GM18907 (cell line): ENCODE results near the gene GDAP1L1.
"Not testable (repeated sequence)": the region's sequence is repeated elsewhere in the genome, so short reads cannot be mapped to it uniquely, and the experiment has no call there.

Experiments used
- ATAC-seq: cut with Tn5 transposase; IDR thresholded peaks from one replicate; pipeline ENCODE4 v1.9.1; 2021; ENCODE audit warnings: mild to moderate bottlenecking, moderate library complexity; ENCODE audit not compliant: unreplicated experiment

Gene GDAP1L1

DNA sequence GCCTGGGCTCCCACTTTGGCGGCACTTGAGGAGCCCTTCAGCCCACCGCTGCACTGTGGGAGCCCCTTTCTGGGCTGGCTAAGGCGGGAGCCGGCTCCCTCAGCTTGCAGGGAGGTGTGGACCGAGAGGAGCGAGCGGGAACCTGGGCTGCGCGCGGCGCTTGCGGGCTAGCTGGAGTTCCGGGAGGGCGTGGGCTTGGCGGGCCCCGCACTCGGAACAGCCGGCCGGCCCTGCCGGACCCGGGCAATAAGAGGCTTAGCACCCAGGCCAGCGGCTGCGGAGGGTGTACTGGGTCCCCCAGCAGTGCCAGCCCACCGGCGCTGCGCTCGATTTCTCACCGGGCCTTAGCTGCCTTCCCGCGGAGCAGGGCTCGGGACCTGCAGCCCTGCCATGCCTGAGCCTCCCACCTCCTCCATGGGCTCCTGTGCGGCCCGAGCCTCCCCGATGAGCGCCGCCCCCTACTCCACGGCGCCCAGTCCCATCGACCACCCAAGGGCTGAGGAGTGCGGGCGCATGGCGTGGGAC is 52.0 kb downstream of the GDAP1L1 start:
- not testable (repeated sequence) for ATAC-seq

DNA sequence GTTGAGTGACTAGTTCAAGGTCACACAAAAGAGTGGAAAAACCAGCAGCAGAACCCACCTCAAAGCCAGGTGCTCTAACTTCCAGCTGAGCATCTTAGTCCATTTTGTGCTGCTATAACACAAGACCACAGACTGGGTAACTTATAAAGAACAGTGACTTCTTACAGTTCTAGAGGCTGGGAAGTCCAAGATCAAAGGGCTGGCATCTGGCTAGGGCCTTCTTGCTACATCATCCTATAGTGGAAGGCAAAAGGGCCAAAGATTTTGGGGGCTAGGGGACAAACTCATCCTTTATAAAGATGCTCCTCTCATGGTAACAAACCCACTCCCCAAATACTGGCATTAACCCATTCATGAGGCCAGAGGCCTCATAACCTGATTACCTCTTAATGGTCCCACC is 54.2 kb downstream of the GDAP1L1 start:
- ATAC-seq, result no peak

DNA sequence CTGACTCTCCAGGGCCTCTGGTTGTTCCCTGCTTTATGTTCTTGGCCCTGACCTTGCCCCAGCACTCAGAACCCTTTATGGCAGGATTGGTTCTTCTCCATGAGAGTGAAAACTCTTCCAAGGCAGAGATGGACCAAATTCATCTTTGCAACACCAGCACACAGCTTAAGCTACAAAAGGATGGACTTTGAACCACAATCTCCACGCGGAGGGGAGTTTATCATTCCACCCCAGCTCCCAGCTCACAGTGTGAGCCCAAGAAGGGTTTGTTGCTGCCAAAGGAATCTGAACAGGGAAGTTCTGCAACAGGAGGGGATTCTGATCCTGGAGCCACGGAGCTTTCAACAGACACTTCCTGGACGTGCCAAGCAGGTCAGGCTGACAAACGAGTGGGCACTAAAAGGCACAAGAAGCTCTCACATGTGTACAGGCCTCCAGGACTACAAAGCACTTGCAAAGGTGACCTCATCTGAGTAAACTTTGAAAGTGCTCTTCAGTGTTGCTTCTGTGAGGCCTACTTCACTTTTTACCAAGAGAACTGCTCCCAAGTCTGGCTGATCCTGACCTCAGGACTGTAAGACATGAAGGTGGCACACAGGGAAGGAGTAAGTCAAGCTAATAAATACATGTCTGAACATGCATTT is 55.0 kb downstream of the GDAP1L1 start:
- ATAC-seq, result no peak

DNA sequence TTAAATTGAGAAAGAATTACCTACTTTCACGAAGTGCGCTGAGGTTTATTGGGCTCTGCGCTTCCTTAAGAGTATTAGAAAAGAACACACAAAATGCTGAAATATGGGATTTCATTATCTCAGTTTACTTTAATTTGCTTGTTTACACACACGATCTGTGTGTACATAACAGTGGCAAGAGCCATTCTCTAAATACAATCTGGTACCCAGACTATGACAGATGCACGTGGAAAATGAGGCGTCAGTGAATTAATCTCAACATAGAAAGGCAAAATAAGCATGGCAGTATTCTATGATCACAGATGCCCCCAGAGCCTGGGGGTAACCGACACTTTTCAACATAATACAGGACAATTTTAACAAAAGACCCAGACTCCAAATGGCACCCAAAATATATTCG is 55.6 kb downstream of the GDAP1L1 start:
- ATAC-seq, result no peak

DNA sequence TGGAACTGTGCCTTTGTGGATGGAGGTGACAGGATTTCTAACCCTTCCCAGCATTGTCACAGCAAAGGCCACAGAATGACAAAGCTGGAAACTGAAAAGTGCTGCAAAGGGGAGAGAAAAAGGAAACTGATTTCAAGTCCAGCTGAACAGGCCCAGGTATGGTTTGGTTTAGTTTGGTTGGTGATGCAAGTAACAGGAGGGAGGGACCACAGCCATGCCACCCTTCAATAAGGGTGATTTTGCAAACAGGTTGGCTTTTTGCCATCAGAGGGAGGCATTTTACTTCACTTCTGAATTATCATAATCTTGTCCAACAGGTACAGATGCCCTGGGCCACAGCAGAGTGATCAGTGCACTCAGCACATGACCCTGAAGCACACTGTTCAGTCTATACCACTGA is 57.3 kb downstream of the GDAP1L1 start:
- ATAC-seq, result no peak

DNA sequence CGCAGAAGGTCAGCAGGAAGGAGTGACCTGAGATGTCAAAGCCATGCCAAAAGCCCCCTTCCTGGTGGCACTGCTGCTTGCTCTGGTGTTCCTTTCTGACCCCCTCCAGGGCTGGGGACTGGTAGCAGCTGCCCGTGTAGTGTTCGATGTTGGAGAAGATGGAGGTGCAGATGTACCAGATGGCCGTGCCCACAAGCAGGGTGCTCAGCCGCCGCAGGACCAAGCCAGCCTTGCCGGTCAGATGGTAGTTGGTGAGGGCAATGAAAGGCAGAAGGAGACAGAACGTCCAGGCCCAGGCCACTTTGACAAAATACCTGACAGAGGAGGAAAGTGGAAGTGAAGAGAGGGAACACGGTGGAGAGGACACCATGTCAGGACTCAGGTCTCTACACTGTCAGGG is 59.8 kb downstream of the GDAP1L1 start:
- ATAC-seq, result no peak

DNA sequence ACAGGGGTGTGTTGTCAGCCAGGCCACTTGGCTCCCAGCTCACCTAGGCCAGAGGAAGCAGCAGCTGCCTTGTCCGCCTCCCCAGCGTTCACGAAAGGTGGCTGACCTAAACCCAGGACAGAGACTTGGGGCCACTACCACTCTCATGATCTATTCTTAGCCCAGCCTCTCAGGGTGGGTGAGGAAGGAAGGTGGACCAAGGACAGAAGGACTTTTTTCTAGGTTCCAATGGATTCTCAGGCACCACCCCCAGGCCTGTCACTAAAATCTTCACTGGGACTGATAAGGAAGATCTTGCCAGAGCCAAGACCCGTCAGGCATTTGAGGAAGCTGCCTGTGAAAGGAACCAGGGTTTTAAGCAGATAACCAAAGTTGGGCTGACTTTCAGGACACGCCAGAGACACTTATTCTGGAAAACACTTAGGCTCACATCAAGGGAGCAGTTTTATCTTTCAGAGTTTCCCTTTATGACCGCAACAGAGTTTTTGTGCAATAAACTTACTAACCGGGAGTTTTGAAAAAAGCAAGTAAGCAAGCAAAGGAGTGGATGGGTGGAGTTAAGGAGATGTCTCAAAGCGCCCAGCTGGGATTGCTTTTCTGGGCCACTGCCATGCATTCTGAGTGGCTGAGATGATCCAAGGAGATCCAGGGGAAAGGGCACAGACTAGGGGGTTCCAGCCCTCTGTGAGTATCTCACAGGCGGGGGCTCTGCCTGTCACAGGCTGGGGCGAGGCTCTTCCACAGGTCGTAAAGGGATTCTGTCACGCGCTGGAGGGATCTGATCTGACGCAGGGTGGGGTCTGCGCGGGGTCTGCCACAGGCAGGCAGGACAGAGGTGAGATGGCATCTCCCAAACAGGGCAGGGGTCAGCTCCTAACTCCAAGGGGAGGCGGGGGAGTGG is 62.9 kb downstream of the GDAP1L1 start:
- peak; percentile 6 for ATAC-seq

DNA sequence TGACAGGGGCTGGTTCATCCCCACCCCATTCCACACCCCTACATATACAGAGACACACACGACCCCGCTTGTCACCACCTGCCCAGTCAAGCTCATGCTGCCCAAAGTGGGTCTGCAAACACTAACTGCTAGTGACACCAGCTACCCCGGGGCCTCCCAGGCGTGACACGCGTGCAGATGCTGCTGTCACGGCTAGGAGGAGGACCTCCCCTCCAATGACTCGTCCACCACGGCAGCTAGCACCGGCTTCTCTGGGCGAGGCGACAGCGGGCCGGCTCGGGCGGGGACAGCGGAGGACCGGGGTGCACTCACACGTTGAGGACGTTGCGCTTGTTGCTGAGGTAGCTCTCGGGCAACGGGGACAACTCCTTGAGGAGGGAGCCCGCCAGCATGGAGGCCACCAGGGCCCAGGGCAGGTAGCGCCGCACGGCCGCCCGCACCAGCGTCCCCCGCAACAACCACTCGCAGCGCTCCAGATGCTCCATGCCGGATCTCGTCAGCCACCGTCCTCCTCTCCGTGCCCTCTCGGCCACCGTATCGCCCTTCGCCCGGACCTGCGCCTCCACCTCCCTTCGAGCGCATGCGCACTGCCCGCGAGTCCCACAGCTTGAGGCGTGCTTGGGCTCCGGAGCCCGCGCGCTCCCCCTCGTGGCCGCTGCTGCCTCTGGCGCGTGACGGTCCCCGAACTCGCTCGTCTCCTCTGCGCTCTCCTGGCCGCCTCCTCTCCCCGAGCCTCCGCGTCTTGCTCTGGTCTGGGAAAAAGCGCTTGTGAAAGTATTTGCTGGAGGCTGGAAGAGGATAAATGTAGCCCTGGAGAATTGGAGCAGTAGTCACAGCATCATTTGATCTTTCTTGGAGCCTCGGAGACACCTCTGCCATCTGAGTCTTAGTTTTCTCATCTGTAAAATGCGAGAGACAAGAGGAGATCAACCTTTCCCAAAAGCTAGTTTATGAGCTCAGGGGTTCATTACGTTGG is 63.8 kb downstream of the GDAP1L1 start, which contains the start of gene FITM2:
Gene FITM2, minus strand, starts transcription at position 539 of the 976 bp plus-strand sequence. Its CDS starts 54 bp downstream, at position 485.
- peak; percentile 88 for ATAC-seq

DNA sequence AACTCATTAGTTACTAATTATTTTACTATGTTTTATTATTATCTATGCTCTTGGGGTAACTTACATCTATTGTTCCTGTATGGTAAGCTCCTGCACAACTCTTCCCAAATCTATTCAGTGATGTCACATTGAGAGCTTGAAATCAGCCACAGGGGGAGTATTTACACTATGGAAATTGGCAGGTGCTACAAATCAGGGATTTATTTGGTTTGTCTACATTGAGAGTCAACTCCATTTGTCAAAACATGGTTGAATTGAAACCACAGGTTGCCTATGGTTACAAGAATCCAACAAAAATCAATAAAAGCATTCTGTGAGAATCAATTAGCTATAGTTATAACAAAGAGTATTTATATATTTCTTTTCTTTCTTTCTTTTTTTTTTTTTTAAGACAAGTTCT is 67.8 kb downstream of the GDAP1L1 start:
- no peak for ATAC-seq

DNA sequence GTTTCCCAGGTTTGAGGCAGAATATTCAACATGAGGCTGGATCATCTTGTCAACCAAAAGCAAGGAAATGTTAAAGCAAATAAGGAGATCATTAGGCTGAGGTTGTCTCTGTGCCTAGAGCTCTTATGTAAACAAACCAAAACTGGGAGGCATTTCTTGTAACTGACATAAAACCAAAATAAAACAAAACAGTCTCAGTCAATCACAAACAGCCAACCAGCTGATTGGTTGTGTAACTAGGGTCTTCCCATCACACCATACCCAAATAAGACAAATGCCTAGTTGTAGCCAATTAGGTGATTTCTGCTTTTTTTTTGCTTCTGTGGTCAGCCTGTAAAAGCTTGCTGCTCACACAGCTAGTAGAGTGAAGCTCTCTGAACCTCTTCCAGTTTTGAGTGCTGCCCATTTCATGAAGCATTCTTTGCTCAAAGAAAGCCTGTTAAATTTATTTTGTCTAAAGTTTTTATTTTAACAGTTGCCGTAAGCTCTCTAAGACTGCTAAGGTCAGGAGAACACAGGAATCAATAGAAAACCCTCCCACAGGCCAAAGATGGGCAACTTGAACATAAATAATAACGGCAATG is 72.8 kb downstream of the GDAP1L1 start:
- ATAC-seq, result no peak

DNA sequence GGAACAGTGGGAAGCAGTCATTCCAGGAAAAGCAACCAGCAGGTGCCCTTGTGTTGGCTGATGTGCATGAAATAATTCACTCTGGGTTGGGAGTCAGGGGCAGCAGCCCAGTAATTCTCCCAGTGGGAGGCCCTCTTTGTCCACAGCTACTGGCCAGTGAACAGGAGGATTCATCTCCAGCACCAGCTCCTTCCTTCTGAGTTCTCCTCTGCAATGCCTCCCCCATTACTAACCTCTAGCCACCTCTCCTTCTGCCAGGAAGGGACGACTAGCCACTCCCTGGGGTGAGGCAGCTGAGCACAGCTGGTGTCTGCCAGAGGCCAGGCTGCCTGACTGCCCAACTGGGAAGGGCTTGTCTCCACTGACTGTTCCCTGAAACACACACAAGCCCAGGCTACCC is 77.2 kb downstream of the GDAP1L1 start:
- no peak for ATAC-seq

DNA sequence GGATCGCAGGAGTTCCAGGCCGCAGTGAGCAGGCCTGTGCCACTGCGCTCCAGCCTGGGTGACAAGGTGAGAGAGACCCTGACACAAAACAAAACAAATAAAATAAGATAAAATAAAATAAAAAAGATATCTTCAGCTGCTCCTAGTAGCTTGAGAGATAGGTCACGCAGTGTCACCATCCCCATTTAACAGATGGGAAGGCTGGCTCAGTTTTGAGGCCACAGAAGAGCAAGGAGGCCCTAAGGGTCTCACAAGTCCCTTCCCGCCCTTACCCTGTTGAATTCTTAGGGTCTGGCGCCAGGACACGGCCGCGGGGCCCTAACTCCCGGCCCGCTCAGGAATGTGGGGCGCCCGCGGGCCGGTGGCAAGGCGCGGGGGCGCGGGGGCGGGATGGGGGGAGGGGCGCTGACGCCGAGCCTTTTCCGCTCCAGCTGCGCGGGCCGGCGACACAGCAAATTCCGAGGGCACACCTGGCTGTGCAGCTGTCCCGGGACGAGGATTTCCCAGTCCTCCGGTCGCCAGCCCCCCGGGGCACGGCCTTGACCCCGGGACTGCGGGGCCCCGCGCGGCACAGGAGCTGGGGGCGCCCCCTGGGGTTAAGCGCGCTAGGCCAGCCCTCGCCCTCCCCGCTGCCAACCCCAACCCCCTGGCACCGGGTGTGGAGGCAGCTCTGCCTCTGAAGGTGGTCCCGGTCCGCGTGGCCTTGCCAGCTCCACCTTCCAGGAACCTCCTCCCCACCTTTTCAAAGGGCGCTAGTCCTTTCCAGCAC is 79.5 kb downstream of the GDAP1L1 start:
- ATAC-seq, result no peak

DNA sequence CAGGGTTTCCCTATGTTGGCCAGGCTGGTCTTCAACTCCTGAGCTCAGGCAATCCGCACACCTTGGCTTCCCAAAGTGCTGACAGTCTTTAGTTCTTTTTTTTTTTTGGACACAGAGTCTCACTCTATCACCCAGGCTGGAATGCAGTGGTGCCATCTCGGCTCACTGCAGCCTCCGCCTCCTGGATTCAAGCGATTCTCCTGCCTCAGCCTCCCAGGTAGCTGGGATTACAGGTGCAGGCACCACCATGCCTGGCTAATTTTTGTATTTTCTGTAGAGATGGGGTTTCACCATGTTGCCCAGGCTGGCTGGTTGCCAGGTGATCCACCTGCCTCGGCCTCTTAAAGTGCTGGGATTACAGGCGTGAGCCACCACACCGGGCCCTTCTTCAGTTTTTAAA is 80.6 kb downstream of the GDAP1L1 start:
- not testable (repeated sequence) for ATAC-seq

DNA sequence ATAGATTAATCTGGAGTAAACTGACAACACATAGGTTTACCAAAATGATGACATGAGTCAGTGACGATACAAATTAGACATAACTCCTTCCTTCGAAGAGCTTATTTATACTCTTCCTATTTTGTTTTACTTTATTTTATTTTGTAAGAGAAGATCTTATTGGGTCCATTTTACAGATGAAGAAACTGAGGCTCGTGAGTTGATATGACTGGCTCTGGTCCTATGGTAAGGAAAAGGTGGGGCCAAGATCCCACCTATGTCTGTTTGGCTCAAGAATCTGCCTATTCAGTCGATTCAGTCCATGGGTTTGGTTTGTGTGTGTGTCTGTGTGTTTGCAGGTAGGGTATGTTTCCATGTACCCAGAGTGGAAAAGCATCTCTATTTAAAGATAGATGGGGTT is 81.3 kb downstream of the GDAP1L1 start:
- no peak for ATAC-seq
